ENCODE results near the gene CHCHD6. TPM values are rescaled to one million over a fixed set of nuclear protein-coding genes. Genes with fewer than 3 reads are reported as not detected.

Gene CHCHD6
- total RNA-seq, 6 experiments from 2014 or later, result 1.7 to 5.3 (median 4.2) TPM

DNA sequence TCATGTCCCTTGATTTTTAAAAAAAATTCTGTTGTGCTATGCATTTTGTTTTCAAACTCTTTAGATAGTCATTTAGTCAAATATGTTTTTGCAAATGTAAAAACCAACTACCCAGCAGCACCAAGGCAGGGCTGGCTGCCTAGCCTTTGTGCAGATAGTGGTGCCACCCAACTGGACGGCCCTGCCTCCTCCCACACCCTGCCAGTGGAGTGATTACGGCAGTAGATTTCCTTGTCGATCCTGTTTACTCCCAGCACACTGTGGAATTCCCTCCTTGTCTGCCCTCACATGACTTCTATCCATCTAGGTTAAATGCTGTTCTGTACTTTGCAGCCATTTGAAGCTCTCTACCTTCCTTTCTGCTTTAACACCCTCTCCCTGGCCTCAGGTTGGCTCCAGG is 199.5 kb downstream of the CHCHD6 start:
- intact Hi-C loops (cut with DNase I), result no loop called here
- Histone ChIP-seq H3K4me1 (no peaks in the 10 kb centered on the region), H3K4me3 (no peak overlapping the region), H3K27me3 (no peaks in the 10 kb centered on the region), H3K36me3 (no peaks in the 10 kb centered on the region), H3K27ac (no peak overlapping the region), H3K9me3 (no peaks in the 10 kb centered on the region)
- ATAC-seq (no peak), DNase-seq (no peak)
- TF ChIP-seq, protein P1, sequence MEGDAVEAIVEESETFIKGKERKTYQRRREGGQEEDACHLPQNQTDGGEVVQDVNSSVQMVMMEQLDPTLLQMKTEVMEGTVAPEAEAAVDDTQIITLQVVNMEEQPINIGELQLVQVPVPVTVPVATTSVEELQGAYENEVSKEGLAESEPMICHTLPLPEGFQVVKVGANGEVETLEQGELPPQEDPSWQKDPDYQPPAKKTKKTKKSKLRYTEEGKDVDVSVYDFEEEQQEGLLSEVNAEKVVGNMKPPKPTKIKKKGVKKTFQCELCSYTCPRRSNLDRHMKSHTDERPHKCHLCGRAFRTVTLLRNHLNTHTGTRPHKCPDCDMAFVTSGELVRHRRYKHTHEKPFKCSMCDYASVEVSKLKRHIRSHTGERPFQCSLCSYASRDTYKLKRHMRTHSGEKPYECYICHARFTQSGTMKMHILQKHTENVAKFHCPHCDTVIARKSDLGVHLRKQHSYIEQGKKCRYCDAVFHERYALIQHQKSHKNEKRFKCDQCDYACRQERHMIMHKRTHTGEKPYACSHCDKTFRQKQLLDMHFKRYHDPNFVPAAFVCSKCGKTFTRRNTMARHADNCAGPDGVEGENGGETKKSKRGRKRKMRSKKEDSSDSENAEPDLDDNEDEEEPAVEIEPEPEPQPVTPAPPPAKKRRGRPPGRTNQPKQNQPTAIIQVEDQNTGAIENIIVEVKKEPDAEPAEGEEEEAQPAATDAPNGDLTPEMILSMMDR (IDR thresholded peaks at IDR 0.05), result no peak
- no peak for TF ChIP-seq POLR2A (IDR thresholded peaks at IDR 0.05)
- WGBS (ENCODE audit: insufficient coverage, low coverage, low lambda C conversion rate, missing lambda C conversion rate), result 86% methylated on average over 2 of the region's 3 CpGs

- ATAC-seq (no peak), DNase-seq (no peak)
- H3K27ac ChIP-seq, result no peak overlapping the region
- 80% methylated on average over 1 of the region's 3 CpGs for WGBS (ENCODE audit: insufficient coverage, low coverage, low lambda C conversion rate, missing lambda C conversion rate)
- no peaks in the 10 kb centered on the region for H3K9me3 ChIP-seq
- no peaks in the 10 kb centered on the region for H3K36me3 ChIP-seq
- intact Hi-C loops (cut with DNase I), result no loop called here
- no peaks in the 10 kb centered on the region for H3K4me1 ChIP-seq
- H3K4me3 ChIP-seq, result no peak overlapping the region
- no peaks in the 10 kb centered on the region for H3K27me3 ChIP-seq
- TF ChIP-seq, protein P1 (IDR thresholded peaks at IDR 0.05), result no peak
- TF ChIP-seq POLR2A (IDR thresholded peaks at IDR 0.05), result no peak
Measured at GRCh38 chr3:126907557-126907956, 203.5 kb downstream of the CHCHD6 start.

GRCh38 chr3:126908752-126909275 is 204.8 kb downstream of the CHCHD6 start:
- no peak overlapping the region for H3K4me3 ChIP-seq
- H3K9me3 ChIP-seq, result no peaks in the 10 kb centered on the region
- H3K36me3 ChIP-seq, result no peaks in the 10 kb centered on the region
- no peak overlapping the region for H3K27ac ChIP-seq
- no peak for TF ChIP-seq POLR2A (IDR thresholded peaks at IDR 0.05)
- TF ChIP-seq, protein P1 (IDR thresholded peaks at IDR 0.05), result no peak
- WGBS (ENCODE audit: insufficient coverage, low coverage, low lambda C conversion rate, missing lambda C conversion rate), result 45% methylated on average over 6 of the region's 12 CpGs
- DNase-seq (no peak), ATAC-seq (peak in 1 of 4 donors; percentile 15)
- H3K27me3 ChIP-seq, result no peaks in the 10 kb centered on the region
- intact Hi-C loops (cut with DNase I), result no loop called here
- no peaks in the 10 kb centered on the region for H3K4me1 ChIP-seq

DNA sequence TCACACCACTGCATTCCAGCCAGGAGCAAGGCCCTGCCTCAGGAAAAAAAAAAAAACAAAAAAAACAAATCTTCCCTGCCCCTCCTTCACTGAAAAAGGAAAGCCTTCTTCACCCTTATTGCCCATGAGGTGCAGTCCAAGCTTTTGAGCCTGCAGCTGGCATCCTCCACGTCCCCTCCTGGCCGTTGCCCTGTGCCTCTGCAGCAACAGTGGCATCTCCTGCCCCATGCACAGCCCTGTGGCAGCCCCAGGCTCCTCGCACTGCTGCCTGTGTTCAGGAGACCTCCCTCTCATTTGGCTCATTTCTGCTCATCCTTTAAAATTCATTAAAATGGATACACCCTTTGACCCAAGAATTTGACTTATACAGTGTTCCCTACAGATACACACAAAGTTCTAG is 206.2 kb downstream of the CHCHD6 start:
- 90% methylated on average over 2 of the region's 3 CpGs for WGBS (ENCODE audit: insufficient coverage, low coverage, low lambda C conversion rate, missing lambda C conversion rate)
- no peak for DNase-seq
- Histone ChIP-seq H3K36me3 (no peaks in the 10 kb centered on the region), H3K9me3 (no peaks in the 10 kb centered on the region), H3K27me3 (no peaks in the 10 kb centered on the region), H3K27ac (no peak overlapping the region), H3K4me3 (no peak overlapping the region), H3K4me1 (no peaks in the 10 kb centered on the region)
- TF ChIP-seq, protein P1 (IDR thresholded peaks at IDR 0.05), result no peak
- no peak for TF ChIP-seq POLR2A (IDR thresholded peaks at IDR 0.05)
- intact Hi-C loops (cut with DNase I), result no loop called here
- ATAC-seq, result no peak

Measured in right lobe of liver (tissue), 6 donors.